Liver (tissue), 3 donors: ENCODE results near the gene ITCH.

Source experiments
- SP1 ChIP-seq: IDR thresholded peaks from 2 replicates; pipeline ENCODE4 v1.6.1; 2018; ENCODE audit warnings: antibody characterized with exemption, mild to moderate bottlenecking
- TAF1 ChIP-seq: conservative IDR thresholded peaks from 2 replicates; pipeline ENCODE4 v1.6.1; 2016; ENCODE audit warnings: antibody characterized with exemption, mild to moderate bottlenecking
- YY1 ChIP-seq: IDR thresholded peaks from 2 replicates; pipeline ENCODE4 v1.6.1; 2016; ENCODE audit warnings: antibody characterized with exemption, mild to moderate bottlenecking
- TF ChIP-seq, protein P1 (sequence below): fragments of 150-350 bp; IDR thresholded peaks from 2 replicates; pipeline ENCODE4 v1.5.1; 2017; ENCODE audit warnings: improper control_type of control experiment, low read depth, low read length; ENCODE audit not compliant: missing input control
- TF ChIP-seq, protein P2 (sequence below): IDR thresholded peaks from 2 replicates; pipeline ENCODE4 v1.6.1; 2016; ENCODE audit warnings: antibody characterized with exemption
- TF ChIP-seq, protein P3 (sequence below): IDR thresholded peaks from 2 replicates; pipeline ENCODE4 v1.6.1; 2016; ENCODE audit warnings: antibody characterized with exemption, mild to moderate bottlenecking
- donor health status: healthy.
- donor health status: healthy.

DNA sequence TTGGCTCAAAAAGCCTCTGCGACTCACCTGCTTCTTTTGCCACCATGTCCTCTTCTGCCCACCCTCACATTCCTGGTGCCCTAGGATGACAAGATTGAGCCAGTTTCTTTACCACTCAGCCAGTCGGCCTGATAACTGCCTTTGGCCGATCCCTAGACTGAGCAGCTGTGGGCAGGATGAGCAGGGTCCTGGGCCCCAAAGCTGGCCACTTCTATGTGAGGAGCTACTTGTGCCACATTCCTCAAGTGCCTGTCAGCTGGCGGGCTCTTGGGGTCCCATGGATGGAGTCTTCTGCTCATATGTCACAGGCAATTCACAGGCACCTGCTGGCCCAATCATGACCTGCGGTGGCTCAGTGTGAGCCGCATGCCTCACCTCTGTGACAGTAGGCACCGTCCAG lies 169.7 kb downstream of the ITCH start:
- TF ChIP-seq, protein P1, sequence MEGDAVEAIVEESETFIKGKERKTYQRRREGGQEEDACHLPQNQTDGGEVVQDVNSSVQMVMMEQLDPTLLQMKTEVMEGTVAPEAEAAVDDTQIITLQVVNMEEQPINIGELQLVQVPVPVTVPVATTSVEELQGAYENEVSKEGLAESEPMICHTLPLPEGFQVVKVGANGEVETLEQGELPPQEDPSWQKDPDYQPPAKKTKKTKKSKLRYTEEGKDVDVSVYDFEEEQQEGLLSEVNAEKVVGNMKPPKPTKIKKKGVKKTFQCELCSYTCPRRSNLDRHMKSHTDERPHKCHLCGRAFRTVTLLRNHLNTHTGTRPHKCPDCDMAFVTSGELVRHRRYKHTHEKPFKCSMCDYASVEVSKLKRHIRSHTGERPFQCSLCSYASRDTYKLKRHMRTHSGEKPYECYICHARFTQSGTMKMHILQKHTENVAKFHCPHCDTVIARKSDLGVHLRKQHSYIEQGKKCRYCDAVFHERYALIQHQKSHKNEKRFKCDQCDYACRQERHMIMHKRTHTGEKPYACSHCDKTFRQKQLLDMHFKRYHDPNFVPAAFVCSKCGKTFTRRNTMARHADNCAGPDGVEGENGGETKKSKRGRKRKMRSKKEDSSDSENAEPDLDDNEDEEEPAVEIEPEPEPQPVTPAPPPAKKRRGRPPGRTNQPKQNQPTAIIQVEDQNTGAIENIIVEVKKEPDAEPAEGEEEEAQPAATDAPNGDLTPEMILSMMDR = no peak
- TF ChIP-seq SP1 (no peak), YY1 (no peak), TAF1 (no peak)
- TF ChIP-seq, protein P2, sequence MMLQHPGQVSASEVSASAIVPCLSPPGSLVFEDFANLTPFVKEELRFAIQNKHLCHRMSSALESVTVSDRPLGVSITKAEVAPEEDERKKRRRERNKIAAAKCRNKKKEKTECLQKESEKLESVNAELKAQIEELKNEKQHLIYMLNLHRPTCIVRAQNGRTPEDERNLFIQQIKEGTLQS = no peak
- TF ChIP-seq, protein P3, sequence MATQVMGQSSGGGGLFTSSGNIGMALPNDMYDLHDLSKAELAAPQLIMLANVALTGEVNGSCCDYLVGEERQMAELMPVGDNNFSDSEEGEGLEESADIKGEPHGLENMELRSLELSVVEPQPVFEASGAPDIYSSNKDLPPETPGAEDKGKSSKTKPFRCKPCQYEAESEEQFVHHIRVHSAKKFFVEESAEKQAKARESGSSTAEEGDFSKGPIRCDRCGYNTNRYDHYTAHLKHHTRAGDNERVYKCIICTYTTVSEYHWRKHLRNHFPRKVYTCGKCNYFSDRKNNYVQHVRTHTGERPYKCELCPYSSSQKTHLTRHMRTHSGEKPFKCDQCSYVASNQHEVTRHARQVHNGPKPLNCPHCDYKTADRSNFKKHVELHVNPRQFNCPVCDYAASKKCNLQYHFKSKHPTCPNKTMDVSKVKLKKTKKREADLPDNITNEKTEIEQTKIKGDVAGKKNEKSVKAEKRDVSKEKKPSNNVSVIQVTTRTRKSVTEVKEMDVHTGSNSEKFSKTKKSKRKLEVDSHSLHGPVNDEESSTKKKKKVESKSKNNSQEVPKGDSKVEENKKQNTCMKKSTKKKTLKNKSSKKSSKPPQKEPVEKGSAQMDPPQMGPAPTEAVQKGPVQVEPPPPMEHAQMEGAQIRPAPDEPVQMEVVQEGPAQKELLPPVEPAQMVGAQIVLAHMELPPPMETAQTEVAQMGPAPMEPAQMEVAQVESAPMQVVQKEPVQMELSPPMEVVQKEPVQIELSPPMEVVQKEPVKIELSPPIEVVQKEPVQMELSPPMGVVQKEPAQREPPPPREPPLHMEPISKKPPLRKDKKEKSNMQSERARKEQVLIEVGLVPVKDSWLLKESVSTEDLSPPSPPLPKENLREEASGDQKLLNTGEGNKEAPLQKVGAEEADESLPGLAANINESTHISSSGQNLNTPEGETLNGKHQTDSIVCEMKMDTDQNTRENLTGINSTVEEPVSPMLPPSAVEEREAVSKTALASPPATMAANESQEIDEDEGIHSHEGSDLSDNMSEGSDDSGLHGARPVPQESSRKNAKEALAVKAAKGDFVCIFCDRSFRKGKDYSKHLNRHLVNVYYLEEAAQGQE = no peak
